Measurements from ENCODE around the gene MCOLN3. TPM values are rescaled to one million over a fixed set of nuclear protein-coding genes. Genes with fewer than 3 reads are reported as not detected.

The MCOLN3 gene
- total RNA-seq, 4 donors from 2014 or later = 6.5 to 12.9 (median 8.6) TPM

GRCh38 chr1:85070972-85071492, 22.7 kb upstream of the MCOLN3 start:
- no peak for DNase-seq (ENCODE audit: low spot score in 2 of 2)
- H3K4me1 ChIP-seq = no peaks in the 10 kb centered on the region
- 94 to 96% methylated on average over 3 of the region's 3 CpGs for WGBS, 2 donors
- TF ChIP-seq EP300 (IDR thresholded peaks at IDR 0.05) (no peak), CTCF (IDR thresholded peaks at IDR 0.05) (no peak), POLR2A (IDR thresholded peaks at IDR 0.05) (no peak)
- no peak overlapping the region for H3K27ac ChIP-seq
- no peaks in the 10 kb centered on the region for H3K36me3 ChIP-seq
- H3K9me3 ChIP-seq = peaks cover 0 to 4% (median 0%) of the 10 kb centered on the region in 4 donors
- no peaks in the 10 kb centered on the region for H3K27me3 ChIP-seq
- H3K4me3 ChIP-seq = no peak overlapping the region

GRCh38 chr1:85068846-85069245, 20.5 kb upstream of the MCOLN3 start:
- no peak for DNase-seq (ENCODE audit: low spot score in 2 of 2)
- Histone ChIP-seq H3K9me3 (no peaks in the 10 kb centered on the region), H3K4me1 (no peaks in the 10 kb centered on the region), H3K4me3 (no peak overlapping the region), H3K27me3 (no peaks in the 10 kb centered on the region), H3K36me3 (no peaks in the 10 kb centered on the region), H3K27ac (no peak overlapping the region)
- WGBS, 2 donors = 85 to 94% methylated on average over 2 of the region's 2 CpGs
- TF ChIP-seq CTCF (IDR thresholded peaks at IDR 0.05) (no peak), EP300 (IDR thresholded peaks at IDR 0.05) (no peak), POLR2A (IDR thresholded peaks at IDR 0.05) (no peak)

GRCh38 chr1:85065550-85065949, 17.2 kb upstream of the MCOLN3 start:
- TF ChIP-seq POLR2A (IDR thresholded peaks at IDR 0.05) = no peak
- TF ChIP-seq EP300 (IDR thresholded peaks at IDR 0.05) = no peak
- TF ChIP-seq CTCF (IDR thresholded peaks at IDR 0.05) = no peak
- DNase-seq (ENCODE audit: low spot score in 2 of 2) = no peak
- H3K27ac ChIP-seq = no peak overlapping the region
- H3K9me3 ChIP-seq = no peaks in the 10 kb centered on the region
- no peak overlapping the region for H3K4me3 ChIP-seq
- WGBS, 2 donors = 81 to 92% methylated on average over 1 of the region's 1 CpG
- no peaks in the 10 kb centered on the region for H3K36me3 ChIP-seq
- H3K27me3 ChIP-seq = no peaks in the 10 kb centered on the region
- peaks cover 0 to 12% (median 2%) of the 10 kb centered on the region in 4 donors for H3K4me1 ChIP-seq

GRCh38 chr1:85062425-85063026, 14.2 kb upstream of the MCOLN3 start:
- 30 to 34% methylated on average over 7 of the region's 7 CpGs for WGBS, 2 donors
- H3K4me1 ChIP-seq = peaks cover 0 to 12% (median 2%) of the 10 kb centered on the region in 4 donors
- peak overlapping the region; percentile 22 to 58 (median 50) for H3K4me3 ChIP-seq
- H3K27me3 ChIP-seq = no peaks in the 10 kb centered on the region
- TF ChIP-seq CTCF (IDR thresholded peaks at IDR 0.05) = no peak
- TF ChIP-seq EP300 (IDR thresholded peaks at IDR 0.05) = no peak
- no peak for TF ChIP-seq POLR2A (IDR thresholded peaks at IDR 0.05)
- no peaks in the 10 kb centered on the region for H3K36me3 ChIP-seq
- peak overlapping the region in 1 of 4 donors; percentile 46 for H3K27ac ChIP-seq
- H3K9me3 ChIP-seq = no peaks in the 10 kb centered on the region
- no peak for DNase-seq (ENCODE audit: low spot score in 2 of 2)

GRCh38 chr1:85061711-85062424, 13.6 kb upstream of the MCOLN3 start:
- peak overlapping the region in 3 of 4 donors; percentile 11 to 78 (median 58) for H3K27ac ChIP-seq
- DNase-seq (ENCODE audit: low spot score in 2 of 2) = peak; percentile 73 to 97

More at GRCh38 chr1:85061711-85062424, 13.6 kb upstream of the MCOLN3 start:
- H3K27me3 ChIP-seq = no peaks in the 10 kb centered on the region
- no peaks in the 10 kb centered on the region for H3K9me3 ChIP-seq
- peak overlapping the region; percentile 22 to 58 (median 50) for H3K4me3 ChIP-seq
- 4 to 5% methylated on average over 25 of the region's 25 CpGs for WGBS, 2 donors
- no peaks in the 10 kb centered on the region for H3K36me3 ChIP-seq
- no peak for TF ChIP-seq POLR2A (IDR thresholded peaks at IDR 0.05)
- peak in 1 of 2 donors; percentile 24 for TF ChIP-seq EP300 (IDR thresholded peaks at IDR 0.05)
- peaks cover 0 to 12% (median 2%) of the 10 kb centered on the region in 4 donors for H3K4me1 ChIP-seq

Data from tibial nerve (tissue), 4 donors.